SK-N-SH treated with all-trans-retinoic acid at 6 μM for 48 hours (cell line): ENCODE results near the gene XPR1.

ENCODE experiments used
- BACH2 ChIP-seq: fragments of 250-450 bp; sonication (Bioruptor Pico); IDR thresholded peaks from 2 replicates; pipeline ENCODE4 v1.9.0; 2021; ENCODE audit warnings: mild to moderate bottlenecking, borderline replicate concordance
- ESRRG ChIP-seq: fragments of 250-450 bp; sonication (Bioruptor Pico); IDR thresholded peaks from 2 replicates; pipeline ENCODE4 v1.6.1; 2021; ENCODE audit warnings: mild to moderate bottlenecking
- GLIS3 ChIP-seq: fragments of 250-450 bp; sonication (Bioruptor Pico); IDR thresholded peaks from 2 replicates; pipeline ENCODE4 v1.5.0; 2020; ENCODE audit warnings: mild to moderate bottlenecking, moderate library complexity
- OSR1 ChIP-seq: fragments of 250-450 bp; sonication (Bioruptor Pico); IDR thresholded peaks from 2 replicates; pipeline ENCODE4 v1.8.0; 2022; ENCODE audit warnings: moderate library complexity, mild to moderate bottlenecking, inconsistent platforms
- PPARA ChIP-seq: fragments of 250-450 bp; sonication (Bioruptor Pico); IDR thresholded peaks from 2 replicates; pipeline ENCODE4 v1.5.0; 2020; ENCODE audit warnings: mild to moderate bottlenecking, borderline replicate concordance
- TOX ChIP-seq: fragments of 250-450 bp; sonication (Bioruptor Pico); IDR thresholded peaks from 2 replicates; pipeline ENCODE4 v1.8.0; 2021; ENCODE audit warnings: mild to moderate bottlenecking, moderate library complexity, borderline replicate concordance
- ZFP30 ChIP-seq: fragments of 450-650 bp; formaldehyde crosslinking; IDR thresholded peaks from 2 replicates; pipeline ENCODE4 v1.5.0; 2022; ENCODE audit warnings: mild to moderate bottlenecking, moderate library complexity
- ZNF70 ChIP-seq: fragments of 450-650 bp; formaldehyde crosslinking; IDR thresholded peaks from 2 replicates; pipeline ENCODE4 v1.5.0; 2020; ENCODE audit warnings: mild to moderate bottlenecking, moderate library complexity
- TF ChIP-seq, protein P1 (sequence below): fragments of 250-450 bp; sonication (Bioruptor Pico); IDR thresholded peaks from 2 replicates; pipeline ENCODE4 v1.8.0; 2020; ENCODE audit warnings: mild to moderate bottlenecking, moderate library complexity, borderline replicate concordance
- TF ChIP-seq, protein P2 (sequence below): fragments of 250-450 bp; sonication (Bioruptor Pico); IDR thresholded peaks from 2 replicates; pipeline ENCODE4 v1.5.0; 2020; ENCODE audit warnings: mild to moderate bottlenecking, moderate library complexity
- TF ChIP-seq, protein P3 (sequence below): fragments of 250-450 bp; sonication (Bioruptor Pico); IDR thresholded peaks from 2 replicates; pipeline ENCODE4 v1.5.1; 2020; ENCODE audit warnings: low read depth, mild to moderate bottlenecking, moderate library complexity
- TF ChIP-seq, protein P4 (sequence below): fragments of 250-450 bp; sonication (Bioruptor Pico); IDR thresholded peaks from 2 replicates; pipeline ENCODE4 v1.5.1; 2021; ENCODE audit warnings: mild to moderate bottlenecking, moderate library complexity

DNA sequence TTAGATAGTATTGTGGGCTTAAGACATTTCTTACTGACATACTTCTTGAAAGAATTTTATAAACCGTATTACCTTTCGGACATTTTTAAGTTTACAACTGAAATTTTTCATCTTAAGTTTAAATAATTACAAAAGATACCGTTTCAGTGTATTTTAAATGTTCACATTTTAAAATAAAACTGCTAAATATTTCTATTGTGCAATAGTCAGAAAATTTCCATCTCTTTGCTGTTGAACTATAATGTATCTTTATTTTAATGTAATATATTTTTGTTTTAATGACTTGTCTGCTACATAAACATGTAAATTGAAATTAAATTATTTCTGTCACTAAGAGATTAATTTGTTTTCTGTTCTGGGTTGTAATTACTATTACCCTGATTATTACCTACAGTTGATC lies 206.7 kb downstream of the XPR1 start:
- TF ChIP-seq, protein P1, sequence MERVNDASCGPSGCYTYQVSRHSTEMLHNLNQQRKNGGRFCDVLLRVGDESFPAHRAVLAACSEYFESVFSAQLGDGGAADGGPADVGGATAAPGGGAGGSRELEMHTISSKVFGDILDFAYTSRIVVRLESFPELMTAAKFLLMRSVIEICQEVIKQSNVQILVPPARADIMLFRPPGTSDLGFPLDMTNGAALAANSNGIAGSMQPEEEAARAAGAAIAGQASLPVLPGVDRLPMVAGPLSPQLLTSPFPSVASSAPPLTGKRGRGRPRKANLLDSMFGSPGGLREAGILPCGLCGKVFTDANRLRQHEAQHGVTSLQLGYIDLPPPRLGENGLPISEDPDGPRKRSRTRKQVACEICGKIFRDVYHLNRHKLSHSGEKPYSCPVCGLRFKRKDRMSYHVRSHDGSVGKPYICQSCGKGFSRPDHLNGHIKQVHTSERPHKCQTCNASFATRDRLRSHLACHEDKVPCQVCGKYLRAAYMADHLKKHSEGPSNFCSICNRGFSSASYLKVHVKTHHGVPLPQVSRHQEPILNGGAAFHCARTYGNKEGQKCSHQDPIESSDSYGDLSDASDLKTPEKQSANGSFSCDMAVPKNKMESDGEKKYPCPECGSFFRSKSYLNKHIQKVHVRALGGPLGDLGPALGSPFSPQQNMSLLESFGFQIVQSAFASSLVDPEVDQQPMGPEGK: no peak
- TF ChIP-seq PPARA (CRISPR knock-in tag) (no peak), BACH2 (CRISPR knock-in tag) (no peak), GLIS3 (CRISPR knock-in tag) (no peak), ESRRG (no peak), ZFP30 (CRISPR knock-in tag) (no peak), OSR1 (CRISPR knock-in tag) (no peak), ZNF70 (no peak), TOX (no peak)
- TF ChIP-seq, protein P2, sequence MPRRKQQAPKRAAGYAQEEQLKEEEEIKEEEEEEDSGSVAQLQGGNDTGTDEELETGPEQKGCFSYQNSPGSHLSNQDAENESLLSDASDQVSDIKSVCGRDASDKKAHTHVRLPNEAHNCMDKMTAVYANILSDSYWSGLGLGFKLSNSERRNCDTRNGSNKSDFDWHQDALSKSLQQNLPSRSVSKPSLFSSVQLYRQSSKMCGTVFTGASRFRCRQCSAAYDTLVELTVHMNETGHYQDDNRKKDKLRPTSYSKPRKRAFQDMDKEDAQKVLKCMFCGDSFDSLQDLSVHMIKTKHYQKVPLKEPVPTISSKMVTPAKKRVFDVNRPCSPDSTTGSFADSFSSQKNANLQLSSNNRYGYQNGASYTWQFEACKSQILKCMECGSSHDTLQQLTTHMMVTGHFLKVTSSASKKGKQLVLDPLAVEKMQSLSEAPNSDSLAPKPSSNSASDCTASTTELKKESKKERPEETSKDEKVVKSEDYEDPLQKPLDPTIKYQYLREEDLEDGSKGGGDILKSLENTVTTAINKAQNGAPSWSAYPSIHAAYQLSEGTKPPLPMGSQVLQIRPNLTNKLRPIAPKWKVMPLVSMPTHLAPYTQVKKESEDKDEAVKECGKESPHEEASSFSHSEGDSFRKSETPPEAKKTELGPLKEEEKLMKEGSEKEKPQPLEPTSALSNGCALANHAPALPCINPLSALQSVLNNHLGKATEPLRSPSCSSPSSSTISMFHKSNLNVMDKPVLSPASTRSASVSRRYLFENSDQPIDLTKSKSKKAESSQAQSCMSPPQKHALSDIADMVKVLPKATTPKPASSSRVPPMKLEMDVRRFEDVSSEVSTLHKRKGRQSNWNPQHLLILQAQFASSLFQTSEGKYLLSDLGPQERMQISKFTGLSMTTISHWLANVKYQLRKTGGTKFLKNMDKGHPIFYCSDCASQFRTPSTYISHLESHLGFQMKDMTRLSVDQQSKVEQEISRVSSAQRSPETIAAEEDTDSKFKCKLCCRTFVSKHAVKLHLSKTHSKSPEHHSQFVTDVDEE: no peak
- TF ChIP-seq, protein P3, sequence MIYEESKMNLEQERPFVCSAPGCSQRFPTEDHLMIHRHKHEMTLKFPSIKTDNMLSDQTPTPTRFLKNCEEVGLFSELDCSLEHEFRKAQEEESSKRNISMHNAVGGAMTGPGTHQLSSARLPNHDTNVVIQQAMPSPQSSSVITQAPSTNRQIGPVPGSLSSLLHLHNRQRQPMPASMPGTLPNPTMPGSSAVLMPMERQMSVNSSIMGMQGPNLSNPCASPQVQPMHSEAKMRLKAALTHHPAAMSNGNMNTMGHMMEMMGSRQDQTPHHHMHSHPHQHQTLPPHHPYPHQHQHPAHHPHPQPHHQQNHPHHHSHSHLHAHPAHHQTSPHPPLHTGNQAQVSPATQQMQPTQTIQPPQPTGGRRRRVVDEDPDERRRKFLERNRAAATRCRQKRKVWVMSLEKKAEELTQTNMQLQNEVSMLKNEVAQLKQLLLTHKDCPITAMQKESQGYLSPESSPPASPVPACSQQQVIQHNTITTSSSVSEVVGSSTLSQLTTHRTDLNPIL (CRISPR knock-in tag): no peak
- TF ChIP-seq, protein P4, sequence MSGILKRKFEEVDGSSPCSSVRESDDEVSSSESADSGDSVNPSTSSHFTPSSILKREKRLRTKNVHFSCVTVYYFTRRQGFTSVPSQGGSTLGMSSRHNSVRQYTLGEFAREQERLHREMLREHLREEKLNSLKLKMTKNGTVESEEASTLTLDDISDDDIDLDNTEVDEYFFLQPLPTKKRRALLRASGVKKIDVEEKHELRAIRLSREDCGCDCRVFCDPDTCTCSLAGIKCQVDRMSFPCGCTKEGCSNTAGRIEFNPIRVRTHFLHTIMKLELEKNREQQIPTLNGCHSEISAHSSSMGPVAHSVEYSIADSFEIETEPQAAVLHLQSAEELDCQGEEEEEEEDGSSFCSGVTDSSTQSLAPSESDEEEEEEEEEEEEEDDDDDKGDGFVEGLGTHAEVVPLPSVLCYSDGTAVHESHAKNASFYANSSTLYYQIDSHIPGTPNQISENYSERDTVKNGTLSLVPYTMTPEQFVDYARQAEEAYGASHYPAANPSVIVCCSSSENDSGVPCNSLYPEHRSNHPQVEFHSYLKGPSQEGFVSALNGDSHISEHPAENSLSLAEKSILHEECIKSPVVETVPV: no peak
